HT1080 (cell line): ENCODE data around the gene CYB5D1. TPM values are rescaled to one million over a fixed set of nuclear protein-coding genes. Genes with fewer than 3 reads are reported as not detected.
"Not testable (repeated sequence)": the region's sequence is repeated elsewhere in the genome, so short reads cannot be mapped to it uniquely, and the experiment has no call there.

ENCODE experiments used
- DNase-seq: peaks from one replicate; pipeline ENCODE4 v3.0.0-alpha.2; 2015; ENCODE audit warnings: low read depth
- polyA plus RNA-seq, 2 experiments: library from polyadenylated mRNA; depleted of rRNA; stranded (reverse); fragments of >200 nt; gene quantifications; 2 replicates each; pipeline ENCODE4 v1.2.3, GENCODE V29; 2015
- total RNA-seq: library from RNA; depleted of rRNA; stranded (reverse); fragments of >200 nt; shearing (Covaris generic); gene quantifications from 2 replicates; pipeline ENCODE4 v1.2.3, GENCODE V29; 2014; rRNA removed

CYB5D1 gene
- total RNA-seq = 4.8 and 6.4 TPM in 2 replicates
- 5.7 and 5.9 TPM in 2 replicates for polyA plus RNA-seq (2015; cell fraction: cytosol; rRNA removed)
- polyA plus RNA-seq (2015; cell fraction: nucleus; rRNA removed) = 8.6 and 8.8 TPM in 2 replicates

- no peak for DNase-seq
These were observed at the start of gene CYB5D1 for GRCh38 chr17:7857713-7858521. Gene CYB5D1, plus strand, starts transcription at chr17:7858003. Its CDS starts 132 bp downstream, at chr17:7858135.

GRCh38 chr17:7809086-7809790, 48.6 kb upstream of the CYB5D1 start:
- no peak for DNase-seq

GRCh38 chr17:7809791-7810343, 47.9 kb upstream of the CYB5D1 start:
- not testable (repeated sequence) for DNase-seq

- DNase-seq = no peak
These were observed 46.6 kb upstream of the CYB5D1 start for GRCh38 chr17:7811251-7811650.

GRCh38 chr17:7814969-7815368, 42.8 kb upstream of the CYB5D1 start:
- no peak for DNase-seq

- DNase-seq = no peak
These were observed 40.7 kb upstream of the CYB5D1 start for GRCh38 chr17:7816926-7817642.

- no peak for DNase-seq
These were observed 40.2 kb upstream of the CYB5D1 start for GRCh38 chr17:7817643-7817964.

- DNase-seq = no peak
These were observed 39.8 kb upstream of the CYB5D1 start for GRCh38 chr17:7818026-7818425.

GRCh38 chr17:7818746-7819645, 38.8 kb upstream of the CYB5D1 start:
- DNase-seq = no peak

GRCh38 chr17:7820231-7820630, 37.6 kb upstream of the CYB5D1 start:
- DNase-seq = no peak

GRCh38 chr17:7822126-7822525, 35.7 kb upstream of the CYB5D1 start:
- DNase-seq = no peak

GRCh38 chr17:7823581-7824001, 34.2 kb upstream of the CYB5D1 start:
- DNase-seq = no peak

GRCh38 chr17:7824021-7824924, 33.5 kb upstream of the CYB5D1 start:
- no peak for DNase-seq

- DNase-seq = no peak
These were observed 32.4 kb upstream of the CYB5D1 start for GRCh38 chr17:7825206-7825990.

GRCh38 chr17:7830616-7831015, 27.2 kb upstream of the CYB5D1 start:
- no peak for DNase-seq

- DNase-seq = no peak
These were observed 26.6 kb upstream of the CYB5D1 start for GRCh38 chr17:7831233-7831632.

GRCh38 chr17:7832431-7832830, 25.4 kb upstream of the CYB5D1 start:
- DNase-seq = no peak

- no peak for DNase-seq
These were observed 24.6 kb upstream of the CYB5D1 start for GRCh38 chr17:7833011-7833794.
